Hepatocyte (in vitro differentiated cells): Measurements from ENCODE around the gene PDIA5.

Experiments
- CTCF ChIP-seq: fragments of 200-600 bp; sonication (generic); IDR thresholded peaks from 2 replicates; pipeline ENCODE4 v1.5.1; 2016; ENCODE audit warnings: antibody characterized with exemption, mild to moderate bottlenecking; ENCODE audit not compliant: poor library complexity
- EZH2 ChIP-seq: fragments of 200-600 bp; sonication (generic); IDR thresholded peaks from 2 replicates; pipeline ENCODE4 v1.6.1; 2016; ENCODE audit warnings: antibody characterized with exemption, mild to moderate bottlenecking, borderline replicate concordance
- EZH2phosphoT487 ChIP-seq: fragments of 200-600 bp; sonication (generic); IDR thresholded peaks from one replicate; pipeline ENCODE4 v1.6.1; 2018; ENCODE audit warnings: antibody characterized with exemption, mild to moderate bottlenecking, low read depth, moderate library complexity; ENCODE audit not compliant: unreplicated experiment, severe bottlenecking

GRCh38 chr3:123113889-123114450 is 47.1 kb downstream of the PDIA5 start:
- TF ChIP-seq CTCF (no peak), EZH2phosphoT487 (no peak), EZH2 (no peak)
